ENCODE data around the gene CXCL14.

The CXCL14 gene

GRCh38 chr5:135541807-135542502 is 36.8 kb downstream of the CXCL14 start:
- DNase-seq (ENCODE audit: low read depth), result no peak
- H3K4me3 ChIP-seq (ENCODE audit: low read depth, low read length), result no peak overlapping the region
- TF ChIP-seq CTCF (conservative IDR thresholded peaks at IDR 0.05; ENCODE audit: low read depth, low read length), result no peak

- DNase-seq (ENCODE audit: low read depth), result no peak
- TF ChIP-seq CTCF (conservative IDR thresholded peaks at IDR 0.05; ENCODE audit: low read depth, low read length), result no peak
- H3K4me3 ChIP-seq (ENCODE audit: low read depth, low read length), result no peak overlapping the region
Observed at GRCh38 chr5:135539430-135540005, 39.3 kb downstream of the CXCL14 start.

- no peak overlapping the region for H3K4me3 ChIP-seq (ENCODE audit: low read depth, low read length)
- DNase-seq (ENCODE audit: low read depth), result no peak
- no peak for TF ChIP-seq CTCF (conservative IDR thresholded peaks at IDR 0.05; ENCODE audit: low read depth, low read length)
Observed at GRCh38 chr5:135538261-135538660, 40.5 kb downstream of the CXCL14 start.

- H3K4me3 ChIP-seq (ENCODE audit: low read depth, low read length), result no peak overlapping the region
- no peak for DNase-seq (ENCODE audit: low read depth)
- no peak for TF ChIP-seq CTCF (conservative IDR thresholded peaks at IDR 0.05; ENCODE audit: low read depth, low read length)
Observed at GRCh38 chr5:135537745-135538144, 41.0 kb downstream of the CXCL14 start.

- no peak overlapping the region for H3K4me3 ChIP-seq (ENCODE audit: low read depth, low read length)
- DNase-seq (ENCODE audit: low read depth), result no peak
- TF ChIP-seq CTCF (conservative IDR thresholded peaks at IDR 0.05; ENCODE audit: low read depth, low read length), result no peak
Observed at GRCh38 chr5:135537271-135537670, 41.5 kb downstream of the CXCL14 start.

GRCh38 chr5:135535820-135536801 is 42.7 kb downstream of the CXCL14 start, which contains the start of gene NEUROG1:
Gene NEUROG1 (minus strand): TSS chr5:135535964. CDS start chr5:135535690, 274 bp downstream.
- TF ChIP-seq CTCF (conservative IDR thresholded peaks at IDR 0.05; ENCODE audit: low read depth, low read length), result no peak
- DNase-seq (ENCODE audit: low read depth), result no peak
- no peak within 1 kb of the TSS for H3K4me3 ChIP-seq (ENCODE audit: low read depth, low read length)
